ENCODE data around the gene DNAH11. TPM values are rescaled to one million over a fixed set of nuclear protein-coding genes. Genes with fewer than 3 reads are reported as not detected.

Gene DNAH11
- total and polyA plus RNA-seq, 2 donors: 3.9 to 4.9 TPM

DNA sequence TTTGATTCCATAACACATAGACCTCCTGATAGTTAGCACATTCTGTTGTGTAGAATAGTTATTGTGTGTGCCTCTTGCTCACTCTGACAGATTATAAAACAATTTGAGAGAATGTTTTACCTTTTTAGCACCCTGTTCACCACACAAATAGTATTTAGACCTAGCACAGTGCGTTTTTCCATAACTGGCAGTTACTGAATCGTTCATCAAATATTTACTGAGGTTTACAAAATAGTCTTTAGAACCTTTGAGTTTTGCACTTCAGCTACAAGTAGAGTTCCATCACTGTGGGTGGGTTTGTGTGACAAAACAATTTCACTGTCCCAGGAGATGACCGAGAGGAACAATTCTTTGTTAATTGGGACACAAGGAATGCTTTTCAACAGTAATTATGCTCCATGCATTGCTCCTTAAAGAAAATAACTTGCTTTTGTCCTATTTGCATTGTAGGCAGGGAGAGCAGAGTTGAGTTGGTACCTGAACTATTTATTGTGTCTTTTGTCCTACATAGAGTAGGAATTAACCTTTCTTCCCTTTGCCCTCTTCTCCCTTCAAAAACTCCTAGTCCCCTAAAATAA is 62.3 kb downstream of the DNAH11 start:
- H3K4me3 ChIP-seq (ENCODE audit: low read length in 2 of 2): no peak overlapping the region
- H3K27ac ChIP-seq (ENCODE audit: low read depth in 1 of 2, low read length in 1 of 2): no peak overlapping the region
- no peaks in the 10 kb centered on the region for H3K27me3 ChIP-seq (ENCODE audit: control insufficient read depth in 2 of 2, insufficient read depth in 1 of 2, low read length in 1 of 2)
- H3K9me3 ChIP-seq (ENCODE audit: control insufficient read depth in 2 of 2, insufficient read depth in 1 of 2, low read length in 1 of 2): no peaks in the 10 kb centered on the region
- no peak for DNase-seq (ENCODE audit: low read depth in 6 of 9, low spot score in 9 of 9)
- no peaks in the 10 kb centered on the region for H3K36me3 ChIP-seq (ENCODE audit: control insufficient read depth in 2 of 2, insufficient read depth in 2 of 2, low read length in 1 of 2)
- WGBS: 94% methylated on average over 3 of the region's 3 CpGs
- H3K4me1 ChIP-seq (ENCODE audit: control insufficient read depth in 2 of 2, insufficient read depth in 2 of 2, low read length in 2 of 2): no peaks in the 10 kb centered on the region

DNA sequence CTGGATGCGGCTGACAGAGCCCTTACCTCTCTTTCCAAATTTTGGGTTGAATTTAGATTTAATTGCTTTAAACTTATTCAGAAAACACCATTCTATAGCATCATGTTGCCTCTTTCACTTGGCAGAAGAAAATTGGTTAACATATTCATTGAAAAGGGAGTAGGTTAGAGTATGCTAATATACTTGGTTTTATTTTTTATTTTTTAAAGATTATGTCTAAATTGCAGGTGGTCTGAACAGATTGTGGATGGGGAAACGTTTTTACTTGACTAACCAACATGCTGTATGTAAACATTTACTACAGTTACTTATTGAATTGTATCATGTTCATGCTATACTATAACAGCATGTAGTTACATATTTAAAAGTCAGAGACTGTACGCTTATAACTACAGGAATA is 65.6 kb downstream of the DNAH11 start:
- DNase-seq (ENCODE audit: low read depth in 6 of 9, low spot score in 9 of 9): no peak
- Histone ChIP-seq H3K36me3 (ENCODE audit: control insufficient read depth in 2 of 2, insufficient read depth in 2 of 2, low read length in 1 of 2) (no peaks in the 10 kb centered on the region), H3K9me3 (ENCODE audit: control insufficient read depth in 2 of 2, insufficient read depth in 1 of 2, low read length in 1 of 2) (no peaks in the 10 kb centered on the region), H3K27me3 (ENCODE audit: control insufficient read depth in 2 of 2, insufficient read depth in 1 of 2, low read length in 1 of 2) (no peaks in the 10 kb centered on the region), H3K4me1 (ENCODE audit: control insufficient read depth in 2 of 2, insufficient read depth in 2 of 2, low read length in 2 of 2) (no peaks in the 10 kb centered on the region), H3K27ac (ENCODE audit: low read depth in 1 of 2, low read length in 1 of 2) (no peak overlapping the region), H3K4me3 (ENCODE audit: low read length in 2 of 2) (no peak overlapping the region)
- WGBS: 82% methylated on average over 3 of the region's 3 CpGs

DNA sequence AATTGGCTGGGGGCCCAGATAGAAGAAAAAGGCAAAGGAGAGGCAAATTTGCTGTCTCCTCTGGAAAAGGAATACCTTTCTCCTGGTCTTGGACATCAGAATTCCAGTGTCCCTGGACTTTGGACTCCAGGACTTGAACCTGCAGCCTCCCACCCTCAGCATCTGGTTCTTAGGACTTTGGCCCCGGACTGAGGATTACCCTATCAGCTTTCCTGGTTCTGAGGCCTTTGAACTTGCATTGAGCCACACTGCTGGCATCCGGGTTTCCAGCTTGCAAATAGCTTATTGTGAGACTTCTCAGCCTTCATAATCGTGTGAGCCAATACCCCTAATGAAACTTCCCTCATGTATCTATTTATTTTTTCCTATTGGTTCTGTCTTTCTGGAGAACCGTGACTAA is 68.3 kb downstream of the DNAH11 start:
- H3K27ac ChIP-seq (ENCODE audit: low read depth in 1 of 2, low read length in 1 of 2): no peak overlapping the region
- no peaks in the 10 kb centered on the region for H3K4me1 ChIP-seq (ENCODE audit: control insufficient read depth in 2 of 2, insufficient read depth in 2 of 2, low read length in 2 of 2)
- WGBS: 95% methylated on average over 4 of the region's 4 CpGs
- no peaks in the 10 kb centered on the region for H3K27me3 ChIP-seq (ENCODE audit: control insufficient read depth in 2 of 2, insufficient read depth in 1 of 2, low read length in 1 of 2)
- no peaks in the 10 kb centered on the region for H3K9me3 ChIP-seq (ENCODE audit: control insufficient read depth in 2 of 2, insufficient read depth in 1 of 2, low read length in 1 of 2)
- DNase-seq (ENCODE audit: low read depth in 6 of 9, low spot score in 9 of 9): no peak
- H3K36me3 ChIP-seq (ENCODE audit: control insufficient read depth in 2 of 2, insufficient read depth in 2 of 2, low read length in 1 of 2): no peaks in the 10 kb centered on the region
- H3K4me3 ChIP-seq (ENCODE audit: low read length in 2 of 2): no peak overlapping the region

DNA sequence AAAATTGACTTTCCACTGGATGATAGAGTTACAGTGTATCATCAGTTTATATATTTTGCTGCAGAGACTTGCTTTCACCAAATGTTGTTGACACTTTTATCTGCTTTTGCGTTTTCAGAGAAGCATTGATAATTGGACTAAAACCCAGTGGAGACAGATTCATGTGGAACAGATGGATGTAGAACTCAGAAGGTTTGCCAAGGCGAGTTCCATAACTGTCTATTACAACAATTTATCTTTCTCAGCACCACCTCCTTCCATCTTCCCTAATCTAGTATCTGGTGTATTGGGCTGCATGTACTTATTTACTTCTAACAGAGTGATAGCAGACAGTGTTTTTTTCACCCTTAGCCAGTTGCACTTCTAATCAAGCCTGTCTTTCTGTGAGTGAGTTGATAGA is 73.3 kb downstream of the DNAH11 start:
- H3K27me3 ChIP-seq (ENCODE audit: control insufficient read depth in 2 of 2, insufficient read depth in 1 of 2, low read length in 1 of 2): no peaks in the 10 kb centered on the region
- no peaks in the 10 kb centered on the region for H3K9me3 ChIP-seq (ENCODE audit: control insufficient read depth in 2 of 2, insufficient read depth in 1 of 2, low read length in 1 of 2)
- whole genome bisulfite sequencing: 91% methylated on average over 2 of the region's 2 CpGs
- H3K27ac ChIP-seq (ENCODE audit: low read depth in 1 of 2, low read length in 1 of 2): no peak overlapping the region
- no peak for DNase-seq (ENCODE audit: low read depth in 6 of 9, low spot score in 9 of 9)
- no peaks in the 10 kb centered on the region for H3K36me3 ChIP-seq (ENCODE audit: control insufficient read depth in 2 of 2, insufficient read depth in 2 of 2, low read length in 1 of 2)
- H3K4me1 ChIP-seq (ENCODE audit: control insufficient read depth in 2 of 2, insufficient read depth in 2 of 2, low read length in 2 of 2): no peaks in the 10 kb centered on the region
- no peak overlapping the region for H3K4me3 ChIP-seq (ENCODE audit: low read length in 2 of 2)

DNA sequence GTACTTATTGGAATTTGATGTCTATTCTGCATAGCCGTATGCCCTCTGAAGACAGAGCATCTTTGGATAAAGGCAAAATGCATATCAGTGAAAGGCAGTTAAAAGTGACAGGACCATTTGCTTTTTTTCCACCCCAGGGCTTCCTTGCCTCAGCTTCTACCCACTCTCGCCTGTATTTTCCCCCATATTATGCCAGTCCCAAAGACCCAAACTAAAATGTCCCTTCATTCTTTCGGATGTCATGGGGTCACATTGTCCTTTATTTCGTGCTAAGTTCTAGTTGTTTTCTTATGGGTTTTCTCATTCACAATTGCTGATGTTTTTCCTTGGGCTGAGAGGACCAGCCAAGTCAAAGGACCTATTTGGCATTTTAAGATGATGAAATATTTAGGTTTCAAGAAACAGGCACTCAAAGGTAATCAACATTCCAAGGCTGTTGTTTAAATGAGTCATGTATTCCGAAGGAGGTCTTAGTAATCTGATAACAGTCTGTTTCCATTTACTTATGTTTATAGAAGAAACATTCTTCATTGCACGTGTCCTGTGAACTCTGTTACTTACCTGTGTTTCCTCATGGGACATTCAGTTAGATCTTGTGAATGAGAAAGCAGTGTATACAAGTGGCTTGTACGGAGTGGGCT is 74.1 kb downstream of the DNAH11 start:
- no peak overlapping the region for H3K4me3 ChIP-seq (ENCODE audit: low read length in 2 of 2)
- 92% methylated on average over 7 of the region's 7 CpGs for WGBS
- no peak overlapping the region for H3K27ac ChIP-seq (ENCODE audit: low read depth in 1 of 2, low read length in 1 of 2)
- no peaks in the 10 kb centered on the region for H3K4me1 ChIP-seq (ENCODE audit: control insufficient read depth in 2 of 2, insufficient read depth in 2 of 2, low read length in 2 of 2)
- no peak for DNase-seq (ENCODE audit: low read depth in 6 of 9, low spot score in 9 of 9)
- no peaks in the 10 kb centered on the region for H3K9me3 ChIP-seq (ENCODE audit: control insufficient read depth in 2 of 2, insufficient read depth in 1 of 2, low read length in 1 of 2)
- no peaks in the 10 kb centered on the region for H3K27me3 ChIP-seq (ENCODE audit: control insufficient read depth in 2 of 2, insufficient read depth in 1 of 2, low read length in 1 of 2)
- H3K36me3 ChIP-seq (ENCODE audit: control insufficient read depth in 2 of 2, insufficient read depth in 2 of 2, low read length in 1 of 2): no peaks in the 10 kb centered on the region

DNA sequence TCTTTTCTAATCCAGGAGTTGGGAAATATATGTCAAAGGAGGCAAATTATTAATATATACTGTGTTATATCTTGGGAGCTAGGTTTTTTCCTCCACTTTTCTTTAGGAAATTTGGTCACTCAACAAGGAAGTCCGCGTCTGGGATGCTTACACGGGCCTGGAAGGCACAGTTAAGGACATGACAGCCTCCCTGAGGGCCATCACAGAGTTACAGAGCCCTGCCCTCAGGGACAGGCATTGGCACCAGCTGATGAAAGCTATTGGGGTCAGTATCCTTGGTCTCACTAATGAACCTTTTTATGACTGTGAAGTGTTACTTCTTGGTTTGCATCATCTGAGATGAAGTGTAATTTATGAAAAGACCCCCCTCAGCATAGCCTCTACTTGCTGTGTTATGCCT is 74.7 kb downstream of the DNAH11 start:
- DNase-seq (ENCODE audit: low read depth in 6 of 9, low spot score in 9 of 9): no peak
- no peaks in the 10 kb centered on the region for H3K27me3 ChIP-seq (ENCODE audit: control insufficient read depth in 2 of 2, insufficient read depth in 1 of 2, low read length in 1 of 2)
- no peak overlapping the region for H3K27ac ChIP-seq (ENCODE audit: low read depth in 1 of 2, low read length in 1 of 2)
- no peaks in the 10 kb centered on the region for H3K9me3 ChIP-seq (ENCODE audit: control insufficient read depth in 2 of 2, insufficient read depth in 1 of 2, low read length in 1 of 2)
- no peak overlapping the region for H3K4me3 ChIP-seq (ENCODE audit: low read length in 2 of 2)
- H3K4me1 ChIP-seq (ENCODE audit: control insufficient read depth in 2 of 2, insufficient read depth in 2 of 2, low read length in 2 of 2): no peaks in the 10 kb centered on the region
- no peaks in the 10 kb centered on the region for H3K36me3 ChIP-seq (ENCODE audit: control insufficient read depth in 2 of 2, insufficient read depth in 2 of 2, low read length in 1 of 2)
- 84% methylated on average over 3 of the region's 3 CpGs for WGBS

DNA sequence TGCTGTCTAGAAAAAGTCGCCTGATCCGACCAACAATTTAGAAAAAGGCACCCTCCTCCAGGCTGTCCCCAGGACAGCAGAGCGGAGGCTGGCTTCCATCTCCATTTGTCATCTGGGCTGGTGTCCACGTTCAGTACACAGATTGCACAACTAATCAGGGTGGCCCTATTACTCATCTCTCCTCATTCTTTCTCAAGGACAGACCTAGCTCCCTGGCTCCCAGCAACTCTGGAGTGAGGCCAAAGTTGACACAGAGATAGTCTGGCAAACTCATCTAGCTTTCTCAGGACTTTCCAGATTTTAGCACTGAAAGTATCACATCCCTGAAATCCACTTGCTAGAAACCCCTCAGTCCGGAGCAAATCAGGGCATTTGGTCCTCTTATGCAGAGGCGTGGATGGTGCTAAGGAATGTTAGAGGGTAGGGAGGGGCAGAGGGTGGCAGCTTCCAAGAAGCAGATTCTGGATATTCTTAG is 75.1 kb downstream of the DNAH11 start:
- H3K9me3 ChIP-seq (ENCODE audit: control insufficient read depth in 2 of 2, insufficient read depth in 1 of 2, low read length in 1 of 2): no peaks in the 10 kb centered on the region
- no peaks in the 10 kb centered on the region for H3K36me3 ChIP-seq (ENCODE audit: control insufficient read depth in 2 of 2, insufficient read depth in 2 of 2, low read length in 1 of 2)
- no peak overlapping the region for H3K4me3 ChIP-seq (ENCODE audit: low read length in 2 of 2)
- no peaks in the 10 kb centered on the region for H3K4me1 ChIP-seq (ENCODE audit: control insufficient read depth in 2 of 2, insufficient read depth in 2 of 2, low read length in 2 of 2)
- peak in 2 of 9 donors; percentile 2 to 6 for DNase-seq (ENCODE audit: low read depth in 6 of 9, low spot score in 9 of 9)
- no peak overlapping the region for H3K27ac ChIP-seq (ENCODE audit: low read depth in 1 of 2, low read length in 1 of 2)
- WGBS: 94% methylated on average over 6 of the region's 6 CpGs
- H3K27me3 ChIP-seq (ENCODE audit: control insufficient read depth in 2 of 2, insufficient read depth in 1 of 2, low read length in 1 of 2): no peaks in the 10 kb centered on the region

DNA sequence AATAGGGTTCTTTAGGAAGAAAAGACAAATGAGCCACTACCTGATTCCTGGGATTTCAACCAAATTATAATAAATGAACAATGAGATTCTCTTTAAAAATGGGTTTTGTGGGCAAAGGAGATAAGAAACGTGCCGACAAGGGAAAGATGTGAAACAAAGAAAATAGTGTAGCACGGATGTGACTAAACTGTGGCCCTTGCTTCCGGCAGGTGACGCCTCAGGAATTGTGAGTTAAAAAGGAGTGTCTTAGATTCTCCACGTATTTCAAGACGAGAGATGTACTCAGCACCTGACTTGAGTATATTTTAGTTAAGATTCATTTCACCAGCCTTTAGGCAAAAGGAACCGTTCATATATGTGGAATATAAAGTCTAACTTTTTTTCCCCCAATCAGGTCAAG is 75.9 kb downstream of the DNAH11 start:
- no peak overlapping the region for H3K27ac ChIP-seq (ENCODE audit: low read depth in 1 of 2, low read length in 1 of 2)
- no peak for DNase-seq (ENCODE audit: low read depth in 6 of 9, low spot score in 9 of 9)
- WGBS: 90% methylated on average over 8 of the region's 8 CpGs

DNA sequence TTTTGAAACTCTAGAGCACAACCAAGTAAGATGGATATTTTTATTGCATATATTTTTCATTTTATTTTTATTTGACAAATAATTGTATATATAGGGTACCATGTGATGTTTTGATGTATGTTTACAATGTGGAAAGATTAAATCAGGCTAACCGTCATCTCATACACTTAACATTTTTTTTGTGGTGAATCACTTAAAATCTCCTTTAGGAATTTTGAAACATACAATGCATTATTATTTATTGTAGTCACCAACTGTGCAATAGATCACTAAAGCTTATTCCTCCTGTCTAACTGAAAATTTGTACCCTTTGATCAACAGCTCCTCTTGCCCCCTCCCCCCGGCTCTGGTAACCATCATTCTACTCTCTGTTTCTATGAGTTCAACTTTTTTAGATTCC is 77.2 kb downstream of the DNAH11 start:
- WGBS: 98% methylated on average over 2 of the region's 2 CpGs
- H3K4me1 ChIP-seq (ENCODE audit: control insufficient read depth in 2 of 2, insufficient read depth in 2 of 2, low read length in 2 of 2): no peaks in the 10 kb centered on the region
- H3K36me3 ChIP-seq (ENCODE audit: control insufficient read depth in 2 of 2, insufficient read depth in 2 of 2, low read length in 1 of 2): no peaks in the 10 kb centered on the region
- H3K9me3 ChIP-seq (ENCODE audit: control insufficient read depth in 2 of 2, insufficient read depth in 1 of 2, low read length in 1 of 2): no peaks in the 10 kb centered on the region
- H3K27me3 ChIP-seq (ENCODE audit: control insufficient read depth in 2 of 2, insufficient read depth in 1 of 2, low read length in 1 of 2): no peaks in the 10 kb centered on the region
- no peak for DNase-seq (ENCODE audit: low read depth in 6 of 9, low spot score in 9 of 9)
- H3K27ac ChIP-seq (ENCODE audit: low read depth in 1 of 2, low read length in 1 of 2): no peak overlapping the region
- H3K4me3 ChIP-seq (ENCODE audit: low read length in 2 of 2): no peak overlapping the region

More for the DNA sequence above, 75.9 kb downstream of the DNAH11 start:
- Histone ChIP-seq H3K4me1 (ENCODE audit: control insufficient read depth in 2 of 2, insufficient read depth in 2 of 2, low read length in 2 of 2) (no peaks in the 10 kb centered on the region), H3K27me3 (ENCODE audit: control insufficient read depth in 2 of 2, insufficient read depth in 1 of 2, low read length in 1 of 2) (no peaks in the 10 kb centered on the region), H3K36me3 (ENCODE audit: control insufficient read depth in 2 of 2, insufficient read depth in 2 of 2, low read length in 1 of 2) (no peaks in the 10 kb centered on the region), H3K4me3 (ENCODE audit: low read length in 2 of 2) (no peak overlapping the region), H3K9me3 (ENCODE audit: control insufficient read depth in 2 of 2, insufficient read depth in 1 of 2, low read length in 1 of 2) (no peaks in the 10 kb centered on the region)
